Peyer's patch (tissue), 4 donors: ENCODE results near the gene KRAS. TPM values are rescaled to one million over a fixed set of nuclear protein-coding genes. Genes with fewer than 3 reads are reported as not detected.

Experiments used
- DNase-seq, 3 donors: peaks; one replicate each; pipeline ENCODE4 v3.0.0-alpha.2; 2017 to 2019
- H3K27ac ChIP-seq, 4 donors: fragments of 200-600 bp; sonication (generic); one replicate each; pipeline ENCODE4 v1.5.1; 2016 to 2019
- H3K27me3 ChIP-seq, 2 donors: fragments of 200-600 bp; sonication (generic); one replicate each; pipeline ENCODE4 v1.5.1; 2019
- H3K36me3 ChIP-seq, 3 donors: fragments of 200-600 bp; sonication (generic); one replicate each; pipeline ENCODE4 v1.5.1; 2016 to 2019
- H3K4me1 ChIP-seq, 4 donors: fragments of 200-600 bp; sonication (generic); one replicate each; pipeline ENCODE4 v1.5.1; 2016 to 2019
- H3K4me3 ChIP-seq, 4 donors: fragments of 200-600 bp; sonication (generic); 1 replicate in 3 of 4; 2 replicates in 1 of 4; pipeline ENCODE4 v1.5.1; 2016 to 2019; ENCODE audit warnings: mild to moderate bottlenecking in 1 of 4
- H3K9me3 ChIP-seq, 4 donors: fragments of 200-600 bp; sonication (generic); one replicate each; pipeline ENCODE4 v1.5.1; 2016 to 2019; ENCODE audit warnings: mild to moderate bottlenecking in 1 of 4
- POLR2A ChIP-seq, 2 donors: fragments of 450-650 bp; IDR thresholded peaks; one replicate each; pipeline ENCODE4 v1.5.1; 2017; ENCODE audit warnings: antibody characterized with exemption in 2 of 2, mild to moderate bottlenecking in 2 of 2, moderate library complexity in 2 of 2
- total RNA-seq, 4 donors: library from RNA; depleted of rRNA; stranded (reverse); fragments of >200 nt; gene quantifications; one replicate each; pipeline ENCODE4 v1.1.0, GENCODE V29; 2016
- TF ChIP-seq, protein P1 (sequence below), 6 experiments: fragments of 450-650 bp in 4 of 6; fragments of 200-600 bp in 2 of 6; sonication (generic) in 1 of 6; IDR thresholded peaks; one replicate each; pipeline ENCODE4 v1.5.1; 2017 to 2019; ENCODE audit warnings: antibody characterized with exemption in 6 of 6, mild to moderate bottlenecking in 3 of 6, moderate library complexity in 1 of 6

KRAS gene
- total RNA-seq, 4 donors from 2014 or later, result 17.3 to 27.8 (median 23.2) TPM

GRCh38 chr12:25249931-25250738 is 594 bp downstream of the KRAS start:
- TF ChIP-seq, protein P1, sequence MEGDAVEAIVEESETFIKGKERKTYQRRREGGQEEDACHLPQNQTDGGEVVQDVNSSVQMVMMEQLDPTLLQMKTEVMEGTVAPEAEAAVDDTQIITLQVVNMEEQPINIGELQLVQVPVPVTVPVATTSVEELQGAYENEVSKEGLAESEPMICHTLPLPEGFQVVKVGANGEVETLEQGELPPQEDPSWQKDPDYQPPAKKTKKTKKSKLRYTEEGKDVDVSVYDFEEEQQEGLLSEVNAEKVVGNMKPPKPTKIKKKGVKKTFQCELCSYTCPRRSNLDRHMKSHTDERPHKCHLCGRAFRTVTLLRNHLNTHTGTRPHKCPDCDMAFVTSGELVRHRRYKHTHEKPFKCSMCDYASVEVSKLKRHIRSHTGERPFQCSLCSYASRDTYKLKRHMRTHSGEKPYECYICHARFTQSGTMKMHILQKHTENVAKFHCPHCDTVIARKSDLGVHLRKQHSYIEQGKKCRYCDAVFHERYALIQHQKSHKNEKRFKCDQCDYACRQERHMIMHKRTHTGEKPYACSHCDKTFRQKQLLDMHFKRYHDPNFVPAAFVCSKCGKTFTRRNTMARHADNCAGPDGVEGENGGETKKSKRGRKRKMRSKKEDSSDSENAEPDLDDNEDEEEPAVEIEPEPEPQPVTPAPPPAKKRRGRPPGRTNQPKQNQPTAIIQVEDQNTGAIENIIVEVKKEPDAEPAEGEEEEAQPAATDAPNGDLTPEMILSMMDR (IDR thresholded peaks at IDR 0.05), result no peak
- no peak for TF ChIP-seq POLR2A (IDR thresholded peaks at IDR 0.05)
- Histone ChIP-seq H3K27me3 (no peaks in the 10 kb centered on the region), H3K4me3 (peak overlapping the region; percentile 93 to 100 (median 99)), H3K4me1 (peaks cover 0 to 22% (median 5%) of the 10 kb centered on the region in 4 donors), H3K27ac (peak overlapping the region; percentile 96 to 99 (median 99)), H3K36me3 (peaks cover 0 to under 1% (median 0%) of the 10 kb centered on the region in 3 donors), H3K9me3 (no peaks in the 10 kb centered on the region)
- peak; percentile 52 to 80 (median 79) for DNase-seq

- Histone ChIP-seq H3K4me3 (no peak overlapping the region), H3K27ac (no peak overlapping the region), H3K27me3 (no peaks in the 10 kb centered on the region), H3K36me3 (peaks cover 0 to 4% (median 0%) of the 10 kb centered on the region in 3 donors), H3K9me3 (no peaks in the 10 kb centered on the region), H3K4me1 (peaks cover 0 to 22% (median 5%) of the 10 kb centered on the region in 4 donors)
- no peak for DNase-seq
- TF ChIP-seq, protein P1 (IDR thresholded peaks at IDR 0.05), result no peak
- TF ChIP-seq POLR2A (IDR thresholded peaks at IDR 0.05), result no peak
Observed at GRCh38 chr12:25248732-25249131, 2.0 kb downstream of the KRAS start.

DNA sequence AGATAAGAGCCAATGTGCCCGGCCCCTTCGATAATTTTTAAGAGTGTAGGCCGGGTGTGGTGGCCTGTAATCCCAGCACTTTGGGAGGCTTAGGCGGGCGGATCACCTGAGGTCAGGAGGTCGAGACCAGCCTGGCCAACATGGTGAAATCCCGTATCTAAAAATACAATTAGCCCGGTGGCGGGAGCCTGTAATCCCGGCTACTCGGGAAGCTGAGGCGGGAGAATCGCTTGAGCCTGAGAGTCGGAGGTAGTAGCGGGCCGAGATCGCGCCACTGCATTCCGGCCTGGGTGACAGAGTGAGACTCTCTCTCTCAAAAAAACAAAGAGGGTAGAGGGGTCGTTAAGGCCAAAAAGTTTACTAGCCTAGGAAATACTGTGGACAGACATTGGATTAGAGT is 2.6 kb downstream of the KRAS start:
- H3K27me3 ChIP-seq, result no peaks in the 10 kb centered on the region
- no peak overlapping the region for H3K27ac ChIP-seq
- TF ChIP-seq, protein P1 (IDR thresholded peaks at IDR 0.05), result no peak
- no peak for TF ChIP-seq POLR2A (IDR thresholded peaks at IDR 0.05)
- peaks cover 0 to 22% (median 5%) of the 10 kb centered on the region in 4 donors for H3K4me1 ChIP-seq
- peaks cover 0 to 4% (median 0%) of the 10 kb centered on the region in 3 donors for H3K36me3 ChIP-seq
- DNase-seq, result no peak
- no peak overlapping the region for H3K4me3 ChIP-seq
- H3K9me3 ChIP-seq, result no peaks in the 10 kb centered on the region

DNA sequence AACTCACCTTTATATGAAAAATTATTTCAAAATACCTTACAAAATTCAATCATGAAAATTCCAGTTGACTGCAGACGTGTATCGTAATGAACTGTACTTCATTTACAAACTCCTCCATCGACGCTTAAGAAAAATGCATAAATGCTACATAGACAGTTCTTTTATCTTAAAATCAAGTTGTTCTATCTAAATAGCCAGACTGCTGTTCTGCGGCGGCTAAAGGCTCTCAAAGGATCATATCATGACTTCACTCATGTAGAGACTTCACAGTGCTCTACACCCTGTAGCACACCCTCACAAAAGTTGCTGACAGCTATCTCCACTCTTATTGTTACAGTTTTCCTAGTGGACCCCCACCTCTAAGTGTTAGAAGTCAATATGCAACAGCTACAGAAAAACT is 5.2 kb downstream of the KRAS start:
- H3K4me3 ChIP-seq, result no peak overlapping the region
- H3K4me1 ChIP-seq, result peaks cover 0 to 16% (median 4%) of the 10 kb centered on the region in 4 donors
- no peak overlapping the region for H3K27ac ChIP-seq
- H3K36me3 ChIP-seq, result peaks cover 0 to 4% (median 0%) of the 10 kb centered on the region in 3 donors
- H3K9me3 ChIP-seq, result no peaks in the 10 kb centered on the region
- no peak for TF ChIP-seq POLR2A (IDR thresholded peaks at IDR 0.05)
- TF ChIP-seq, protein P1 (IDR thresholded peaks at IDR 0.05), result no peak
- no peak for DNase-seq
- no peaks in the 10 kb centered on the region for H3K27me3 ChIP-seq

DNA sequence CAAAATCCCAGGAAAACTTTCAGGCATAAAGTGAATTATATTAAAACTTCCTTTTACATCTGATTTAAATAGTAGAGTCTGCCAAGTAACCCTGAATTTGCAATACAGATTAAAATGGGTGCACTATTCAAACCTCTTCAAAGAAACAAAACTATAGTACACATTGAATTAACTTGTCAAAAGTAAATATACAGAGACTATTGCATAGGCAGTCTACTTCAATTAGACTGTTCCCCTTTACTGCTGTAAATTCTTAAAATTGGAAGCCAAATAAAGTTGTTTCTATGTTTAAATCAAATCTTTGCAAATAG is 7.1 kb downstream of the KRAS start:
- DNase-seq, result no peak
- H3K4me1 ChIP-seq, result peaks cover 0 to 4% (median under 1%) of the 10 kb centered on the region in 4 donors
- H3K36me3 ChIP-seq, result peaks cover 0 to 4% (median 0%) of the 10 kb centered on the region in 3 donors
- no peaks in the 10 kb centered on the region for H3K9me3 ChIP-seq
- H3K27me3 ChIP-seq, result no peaks in the 10 kb centered on the region
- TF ChIP-seq, protein P1 (IDR thresholded peaks at IDR 0.05), result no peak
- no peak for TF ChIP-seq POLR2A (IDR thresholded peaks at IDR 0.05)
- H3K4me3 ChIP-seq, result no peak overlapping the region
- peak overlapping the region in 2 of 4 donors; percentile 39 to 44 for H3K27ac ChIP-seq
